K562 (cell line): ENCODE data around the gene CST8. TPM values are rescaled to one million over a fixed set of nuclear protein-coding genes. Genes with fewer than 3 reads are reported as not detected.

Source experiments
- HOMEZ ChIP-seq: fragments of 250-450 bp; sonication (Bioruptor Pico); IDR thresholded peaks from 2 replicates; pipeline ENCODE4 v1.4.0; 2020; ENCODE audit warnings: mild to moderate bottlenecking, moderate library complexity
- NFYB ChIP-seq: IDR thresholded peaks from 2 replicates; pipeline ENCODE4 v1.6.1; 2011; ENCODE audit warnings: mild to moderate bottlenecking, moderate library complexity; ENCODE audit not compliant: insufficient read length; ENCODE audit errors: extremely low read depth
- THRA ChIP-seq: fragments of 450-650 bp; IDR thresholded peaks from 2 replicates; pipeline ENCODE4 v1.6.1; 2017; ENCODE audit warnings: mild to moderate bottlenecking, moderate library complexity
- polyA plus RNA-seq, 8 experiments: library from polyadenylated mRNA; depleted of rRNA in 4 of 8; stranded (reverse) in 5 of 8; unstranded in 3 of 8; fragments of >200 nt; fragmentation: Nextera tagmentation in 2 of 8; fragmentation: Illumina TruSeq in 1 of 8; extraction: Ambion mirVana in 2 of 8; extraction: Trizol in 1 of 8; gene quantifications; 2 replicates each; pipeline versions ENCODE4 v1.2.1 to v1.2.3, GENCODE V29; 2011 to 2014; ENCODE audit warnings: inconsistent platforms in 1 of 8, missing spikeins in 1 of 8
- total RNA-seq, 7 experiments: library from RNA; depleted of rRNA in 6 of 7; stranded (reverse); fragments of >200 nt in 6 of 7; fragmentation: Illumina TruSeq in 2 of 7; extraction: Trizol in 2 of 7; gene quantifications; 2 replicates each; pipeline versions ENCODE4 v1.2.1 to v1.2.3, GENCODE V29; 2011 to 2021; ENCODE audit warnings: low replicate concordance in 1 of 7
- TF ChIP-seq, protein P1 (sequence below): fragments of 250-450 bp; sonication (Bioruptor Pico); IDR thresholded peaks from 2 replicates; pipeline ENCODE4 v1.5.0; 2021; ENCODE audit warnings: mild to moderate bottlenecking, moderate library complexity
- TF ChIP-seq, protein P2 (sequence below), 2 experiments: fragments of 200-800 bp in 1 of 2; sonication (Bioruptor generic) in 1 of 2; sonication (generic) in 1 of 2; formaldehyde crosslinking in 1 of 2; IDR thresholded peaks in 1 of 2; conservative IDR thresholded peaks in 1 of 2; 2 replicates each; pipeline versions ENCODE4 v1.5.0 to v1.6.1; 2016 to 2020; ENCODE audit warnings: missing compliant biosample characterization in 1 of 2, missing genetic modification characterization in 1 of 2, missing genetic modification reagents in 1 of 2

CST8 gene
- total and polyA plus RNA-seq, 9 of the 15 experiments (the other 6 are each of a cell fraction or from before 2014, with no cell fraction given) = not detected

GRCh38 chr20:23537030-23537429, 46.1 kb downstream of the CST8 start (continued):
- no peak for TF ChIP-seq NFYB
- no peak for TF ChIP-seq HOMEZ
- TF ChIP-seq THRA = no peak
- TF ChIP-seq, protein P1, sequence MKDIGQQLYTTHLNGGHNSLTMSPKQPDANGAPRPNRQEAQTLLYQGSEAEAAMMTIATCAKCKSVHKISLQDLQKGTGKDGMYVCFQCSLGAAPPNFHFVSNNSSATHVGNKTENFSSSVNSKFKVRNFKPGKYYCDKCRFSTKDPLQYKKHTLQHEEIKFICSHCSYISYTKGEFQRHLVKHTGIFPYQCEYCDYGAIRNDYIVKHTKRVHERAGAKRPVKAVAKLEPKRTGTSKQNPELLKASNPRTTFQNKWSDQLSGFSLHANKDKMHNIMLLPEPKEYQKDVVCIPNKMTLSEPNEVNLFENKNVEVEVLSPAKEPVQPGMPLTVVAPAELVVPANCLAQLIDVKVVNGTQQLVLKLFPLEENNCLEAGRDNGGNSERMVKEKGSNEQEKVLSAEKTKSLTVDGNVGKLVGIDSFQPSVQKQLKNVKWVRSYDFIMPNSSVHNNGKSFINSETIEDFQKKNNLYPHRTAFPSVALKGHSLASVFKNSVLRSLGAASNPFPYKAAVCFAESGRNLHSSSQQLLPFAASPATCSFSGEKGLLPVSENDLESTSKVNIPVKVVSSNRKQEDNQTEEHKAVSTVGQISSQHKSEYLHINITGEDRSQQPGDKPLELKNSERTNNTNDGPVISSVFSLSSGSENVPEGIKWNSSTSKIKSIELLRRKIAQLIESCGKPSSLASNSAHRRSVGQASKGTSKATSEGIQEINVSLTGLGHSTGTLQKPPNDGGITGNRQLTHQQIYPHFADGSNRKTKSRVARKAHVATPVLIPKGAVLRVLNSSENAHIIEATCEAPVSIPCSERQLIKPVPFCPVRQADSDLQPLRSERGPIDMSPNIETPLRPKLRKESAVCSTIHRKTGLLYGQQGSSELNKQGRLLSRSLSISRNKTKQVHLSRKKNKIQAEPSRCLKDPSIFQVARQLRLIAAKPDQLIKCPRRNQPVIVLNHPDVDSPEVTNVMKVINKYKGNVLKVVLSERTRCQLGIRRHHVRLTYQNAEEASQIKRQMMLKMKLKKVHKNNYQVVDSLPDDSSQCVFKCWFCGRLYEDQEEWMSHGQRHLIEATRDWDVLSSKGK = no peak
- TF ChIP-seq, protein P2, sequence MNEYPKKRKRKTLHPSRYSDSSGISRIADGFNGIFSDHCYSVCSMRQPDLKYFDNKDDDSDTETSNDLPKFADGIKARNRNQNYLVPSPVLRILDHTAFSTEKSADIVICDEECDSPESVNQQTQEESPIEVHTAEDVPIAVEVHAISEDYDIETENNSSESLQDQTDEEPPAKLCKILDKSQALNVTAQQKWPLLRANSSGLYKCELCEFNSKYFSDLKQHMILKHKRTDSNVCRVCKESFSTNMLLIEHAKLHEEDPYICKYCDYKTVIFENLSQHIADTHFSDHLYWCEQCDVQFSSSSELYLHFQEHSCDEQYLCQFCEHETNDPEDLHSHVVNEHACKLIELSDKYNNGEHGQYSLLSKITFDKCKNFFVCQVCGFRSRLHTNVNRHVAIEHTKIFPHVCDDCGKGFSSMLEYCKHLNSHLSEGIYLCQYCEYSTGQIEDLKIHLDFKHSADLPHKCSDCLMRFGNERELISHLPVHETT (CRISPR knock-in tag; conservative IDR thresholded peaks at IDR 0.05 in 1 of 2, IDR thresholded peaks at IDR 0.05 in 1 of 2) = no peak
- TF ChIP-seq, all 486 proteins: peak for 5
